VCaP (cell line): ENCODE data around the gene AKAP12.
"Not testable (repeated sequence)": the region's sequence is repeated elsewhere in the genome, so short reads cannot be mapped to it uniquely, and the experiment has no call there.

Experiments
- H3K27ac ChIP-seq: fragments of 450-650 bp; 2 replicates; pipeline ENCODE4 v1.5.1; 2017
- CTCF ChIP-seq: fragments of 450-650 bp; conservative IDR thresholded peaks from 2 replicates; pipeline ENCODE4 v1.5.1; 2017; ENCODE audit warnings: mild to moderate bottlenecking, moderate library complexity

The AKAP12 gene

GRCh38 chr6:151313066-151313491 lies 73.3 kb downstream of the AKAP12 start:
- TF ChIP-seq CTCF, result no peak
- no peak overlapping the region for H3K27ac ChIP-seq

- H3K27ac ChIP-seq, result not testable (repeated sequence)
Observed at GRCh38 chr6:151315661-151316060, 75.9 kb downstream of the AKAP12 start.

- no peak for TF ChIP-seq CTCF
- no peak overlapping the region for H3K27ac ChIP-seq
Observed at GRCh38 chr6:151317103-151317994, 77.6 kb downstream of the AKAP12 start.

GRCh38 chr6:151317995-151318365 lies 78.2 kb downstream of the AKAP12 start:
- no peak overlapping the region; the same call in 1 of the 2 replicates for H3K27ac ChIP-seq
- TF ChIP-seq CTCF, result no peak

- TF ChIP-seq CTCF, result no peak
- H3K27ac ChIP-seq, result no peak overlapping the region
Observed at GRCh38 chr6:151320140-151320539, 80.4 kb downstream of the AKAP12 start.

- no peak for TF ChIP-seq CTCF
- H3K27ac ChIP-seq, result no peak overlapping the region
Observed at GRCh38 chr6:151321438-151321837, 81.7 kb downstream of the AKAP12 start.

GRCh38 chr6:151322570-151322969 lies 82.8 kb downstream of the AKAP12 start:
- no peak overlapping the region for H3K27ac ChIP-seq
- no peak for TF ChIP-seq CTCF

- TF ChIP-seq CTCF, result peak; percentile 95
- peak overlapping the region; percentile 42 for H3K27ac ChIP-seq
Observed at GRCh38 chr6:151323791-151324487, 84.2 kb downstream of the AKAP12 start.
